ENCODE results near the gene PADI1. TPM values are rescaled to one million over a fixed set of nuclear protein-coding genes. Genes with fewer than 3 reads are reported as not detected.

Gene PADI1
- total and polyA plus RNA-seq, 7 donors = not detected

GRCh38 chr1:17188217-17188616, 16.7 kb upstream of the PADI1 start:
- Histone ChIP-seq H3K27ac (no peak overlapping the region), H3K36me3 (ENCODE audit: insufficient read depth in 1 of 2, low read depth in 1 of 2) (no peaks in the 10 kb centered on the region), H3K27me3 (ENCODE audit: insufficient read depth in 3 of 3, low read length in 2 of 3) (peaks cover 0 to 12% (median 0%) of the 10 kb centered on the region in 3 donors), H3K4me3 (no peak overlapping the region), H3K9me3 (no peaks in the 10 kb centered on the region), H3K4me1 (no peaks in the 10 kb centered on the region)
- ATAC-seq (no peak), DNase-seq (no peak)
- WGBS, 3 donors = 90 to 96% (median 92%) methylated on average over 2 of the region's 2 CpGs
- intact Hi-C loops (cut with DNase I) = no loop called here
- TF ChIP-seq CTCF (IDR thresholded peaks at IDR 0.05) = no peak

- WGBS, 3 donors = 85 to 95% (median 90%) methylated on average over 10 of the region's 10 CpGs
- H3K36me3 ChIP-seq (ENCODE audit: insufficient read depth in 1 of 2, low read depth in 1 of 2) = no peaks in the 10 kb centered on the region
- DNase-seq (no peak), ATAC-seq (no peak)
- peaks cover 0 to 7% (median 2%) of the 10 kb centered on the region in 3 donors for H3K27me3 ChIP-seq (ENCODE audit: insufficient read depth in 3 of 3, low read length in 2 of 3)
- H3K9me3 ChIP-seq = no peaks in the 10 kb centered on the region
- TF ChIP-seq CTCF (IDR thresholded peaks at IDR 0.05) = no peak
- intact Hi-C loops (cut with DNase I) = no loop called here
- no peak overlapping the region for H3K4me3 ChIP-seq
- no peak overlapping the region for H3K27ac ChIP-seq
- H3K4me1 ChIP-seq = no peaks in the 10 kb centered on the region
Observed at GRCh38 chr1:17188889-17189631, 15.9 kb upstream of the PADI1 start.

GRCh38 chr1:17189632-17189990, 15.3 kb upstream of the PADI1 start:
- WGBS, 3 donors = 55 to 77% (median 69%) methylated on average over 2 of the region's 2 CpGs
- no peak for TF ChIP-seq CTCF (IDR thresholded peaks at IDR 0.05)
- Histone ChIP-seq H3K9me3 (no peaks in the 10 kb centered on the region), H3K27ac (no peak overlapping the region), H3K4me1 (no peaks in the 10 kb centered on the region), H3K4me3 (no peak overlapping the region), H3K27me3 (ENCODE audit: insufficient read depth in 3 of 3, low read length in 2 of 3) (peaks cover 0 to 7% (median 2%) of the 10 kb centered on the region in 3 donors), H3K36me3 (ENCODE audit: insufficient read depth in 1 of 2, low read depth in 1 of 2) (no peaks in the 10 kb centered on the region)
- intact Hi-C loops (cut with DNase I) = no loop called here
- ATAC-seq (no peak), DNase-seq (no peak)

GRCh38 chr1:17190010-17190995, 14.6 kb upstream of the PADI1 start:
- H3K27ac ChIP-seq = no peak overlapping the region
- no peak for TF ChIP-seq CTCF (IDR thresholded peaks at IDR 0.05)
- peaks cover 0 to 7% (median 2%) of the 10 kb centered on the region in 3 donors for H3K27me3 ChIP-seq (ENCODE audit: insufficient read depth in 3 of 3, low read length in 2 of 3)
- intact Hi-C loops (cut with DNase I) = no loop called here
- H3K4me1 ChIP-seq = no peaks in the 10 kb centered on the region
- no peaks in the 10 kb centered on the region for H3K36me3 ChIP-seq (ENCODE audit: insufficient read depth in 1 of 2, low read depth in 1 of 2)
- no peak overlapping the region for H3K4me3 ChIP-seq
- ATAC-seq (no peak), DNase-seq (no peak)
- 79 to 81% (median 79%) methylated on average over 15 of the region's 15 CpGs for WGBS, 3 donors
- H3K9me3 ChIP-seq = no peaks in the 10 kb centered on the region
